OCI-LY3 (cell line): ENCODE data around the gene IRX6.

ENCODE experiments used
- CTCF ChIP-seq: fragments of 200-600, 300-600 bp; sonication (generic); IDR thresholded peaks from 2 replicates; pipeline ENCODE4 v1.5.1; 2014; ENCODE audit warnings: antibody characterized with exemption, low read length, low read depth
- EZH2phosphoT487 ChIP-seq: fragments of 200-600 bp; shearing (Covaris generic); IDR thresholded peaks from 2 replicates; pipeline ENCODE4 v1.6.1; 2018; ENCODE audit warnings: antibody characterized with exemption, mixed run types, low read depth

- no peak for TF ChIP-seq CTCF
- TF ChIP-seq EZH2phosphoT487: no peak
Measured at GRCh38 chr16:55370762-55371482, 46.9 kb downstream of the IRX6 start.
